Fibroblast of skin of right biceps (primary cell): ENCODE results near the gene UBASH3B.
A peak's percentile ranks its signal among the peaks of the same experiment; 100 is the strongest.

Source experiments
- DNase-seq: peaks from one replicate; pipeline ENCODE4 v3.0.0-alpha.2; 2013

UBASH3B gene

DNA sequence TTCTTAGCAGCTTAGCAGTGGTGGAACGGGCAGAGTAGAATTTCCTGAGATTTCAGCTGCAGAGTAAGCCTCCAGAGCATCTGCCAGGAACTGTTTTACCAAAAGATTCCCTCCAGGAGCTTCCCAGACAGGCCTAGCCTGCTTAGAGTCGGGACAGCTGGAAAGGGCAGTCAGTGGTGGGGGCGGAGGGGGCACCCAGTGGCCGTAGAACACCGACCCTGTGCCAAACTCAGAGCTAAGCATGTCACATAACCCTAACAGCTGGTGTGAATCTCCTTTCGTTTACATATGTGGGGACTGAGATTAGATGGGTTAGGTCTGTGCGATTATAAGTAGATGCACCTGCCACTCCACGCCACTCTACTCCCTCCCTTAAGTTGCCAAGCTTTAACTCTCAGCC, 102.8 kb downstream of the UBASH3B start:
- DNase-seq, result no peak

DNA sequence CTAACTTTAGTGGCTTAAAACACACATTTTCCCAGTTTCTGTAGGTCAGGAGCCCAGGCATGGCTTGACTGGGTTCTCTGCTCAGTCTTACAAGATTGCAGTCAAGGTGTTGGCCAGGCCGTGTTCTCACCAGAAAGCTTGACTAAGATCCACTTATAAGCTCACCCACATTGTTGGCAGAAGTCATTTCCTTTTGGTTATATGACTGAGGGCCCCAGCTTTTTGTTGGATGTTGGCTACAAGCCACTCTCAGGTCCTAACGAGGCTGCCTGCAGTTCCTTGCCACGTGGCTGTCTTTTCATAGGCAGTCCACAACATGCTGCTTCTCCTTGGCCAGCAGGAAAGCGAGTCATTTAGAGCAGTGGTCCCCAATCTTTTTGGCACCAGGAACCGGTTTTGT, 103.5 kb downstream of the UBASH3B start:
- DNase-seq, result peak; percentile 45

DNA sequence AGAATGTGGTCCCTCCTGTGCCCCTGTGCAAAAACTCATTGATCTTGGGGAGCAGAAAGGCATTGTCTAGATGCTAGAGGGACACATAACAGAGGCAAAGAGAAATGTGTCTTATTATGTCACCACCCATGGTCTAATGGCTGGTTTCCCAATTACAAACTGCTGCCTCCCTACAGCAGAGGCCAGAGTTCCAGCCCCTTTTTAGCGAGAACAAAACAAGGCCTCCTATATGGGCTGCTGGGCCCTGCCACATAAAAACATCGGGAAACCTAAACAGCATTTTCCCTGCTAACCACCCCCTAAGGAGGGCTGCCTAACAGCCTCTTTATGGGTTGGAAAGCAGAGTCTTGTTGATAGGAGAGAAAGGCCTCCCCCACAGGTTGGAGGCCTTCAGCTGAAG, 107.6 kb downstream of the UBASH3B start:
- DNase-seq, result no peak

DNA sequence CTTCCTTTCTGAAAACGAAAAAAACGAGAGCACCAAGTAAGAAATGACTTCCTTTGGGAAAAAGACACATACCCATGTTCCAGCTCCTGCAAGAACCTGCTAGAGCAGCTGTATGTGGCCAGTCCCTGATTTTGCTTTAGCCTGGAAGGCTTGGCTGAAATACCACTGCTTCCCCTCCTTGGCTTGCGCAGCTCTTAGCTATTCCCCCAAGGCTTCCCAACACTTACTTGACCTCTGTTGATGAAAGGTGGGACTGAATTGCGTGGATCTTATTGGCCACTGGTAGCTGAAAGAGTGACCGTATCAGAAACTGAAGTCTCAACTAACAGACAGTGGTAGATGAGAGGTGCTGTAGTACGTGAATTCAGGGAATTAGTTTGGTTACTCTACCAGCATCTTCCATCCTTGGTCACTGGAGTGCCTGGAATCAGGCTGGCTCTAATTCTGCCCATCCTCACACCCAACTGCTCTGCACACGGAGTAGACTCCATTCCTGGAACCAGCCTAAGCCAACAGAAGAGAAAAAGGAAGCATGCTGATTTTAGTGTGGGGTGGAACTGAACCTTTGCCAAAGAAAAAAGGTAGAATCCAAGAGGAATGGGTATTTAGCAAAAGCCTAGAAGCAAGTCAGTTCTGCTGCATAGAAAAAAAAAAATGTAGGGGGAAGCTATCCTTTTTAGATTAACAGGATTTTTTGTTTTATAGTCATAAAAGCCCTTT, 109.0 kb downstream of the UBASH3B start:
- no peak for DNase-seq

DNA sequence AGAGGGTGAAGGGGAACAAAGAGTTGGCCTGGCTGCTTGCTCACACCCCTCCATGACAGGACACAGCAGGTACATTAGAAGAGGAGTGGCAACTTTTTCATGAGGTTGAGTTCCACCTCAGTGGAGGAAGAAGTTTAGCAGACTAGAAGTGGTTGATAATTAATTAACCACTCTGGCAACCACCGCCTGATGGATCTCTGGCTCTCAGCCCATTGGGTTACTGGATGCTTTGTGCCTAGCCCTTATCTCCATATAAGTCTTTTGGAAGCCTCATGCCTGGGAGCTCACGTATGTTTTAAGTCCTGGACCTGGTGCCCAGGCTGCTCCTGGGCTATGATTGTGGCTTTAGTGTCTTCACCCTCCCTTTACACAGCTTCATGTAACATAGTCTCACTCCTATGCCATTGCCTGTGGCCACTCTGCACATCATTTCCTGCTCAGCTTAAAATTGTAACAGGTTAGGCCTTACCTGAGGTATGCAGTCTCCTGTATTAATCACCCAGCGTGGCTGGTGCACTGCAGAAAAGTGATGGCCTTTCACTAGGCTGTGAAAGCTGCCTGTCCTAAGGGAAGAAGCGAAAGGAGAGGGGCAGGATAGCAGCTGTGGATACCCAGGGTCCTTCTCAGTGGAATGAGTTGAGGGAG, 110.1 kb downstream of the UBASH3B start:
- no peak for DNase-seq

DNA sequence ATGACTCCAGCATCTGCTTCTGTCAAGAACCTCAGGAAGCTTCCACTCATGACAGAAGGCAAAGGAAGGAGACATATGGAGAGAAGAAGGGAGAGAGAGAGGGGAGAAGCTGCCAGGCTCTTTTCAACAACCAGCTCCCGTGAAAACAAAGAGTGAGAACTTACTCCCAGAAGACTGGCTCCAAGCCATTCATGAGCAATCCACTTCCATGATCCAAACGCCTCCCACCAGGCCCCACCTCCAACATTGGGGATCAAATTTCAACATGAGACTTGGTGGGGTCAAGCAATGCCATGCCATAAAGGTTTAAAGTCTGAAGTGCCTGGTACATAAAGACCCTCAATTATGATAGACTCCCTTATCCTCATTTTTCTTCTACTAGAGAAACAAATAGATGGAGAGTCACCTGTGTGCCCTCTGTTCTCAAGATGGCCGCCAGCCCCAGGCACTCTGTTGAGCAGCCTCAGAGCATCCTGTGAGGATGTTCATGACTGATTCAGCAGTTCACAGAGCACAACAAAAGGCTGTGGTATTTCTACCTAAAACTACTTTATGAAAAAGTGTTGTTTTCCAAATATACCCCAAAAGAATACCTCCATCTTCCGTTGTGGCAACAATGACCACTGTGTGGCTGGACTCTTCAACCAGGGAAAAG, 113.7 kb downstream of the UBASH3B start:
- DNase-seq, result peak; percentile 43

DNA sequence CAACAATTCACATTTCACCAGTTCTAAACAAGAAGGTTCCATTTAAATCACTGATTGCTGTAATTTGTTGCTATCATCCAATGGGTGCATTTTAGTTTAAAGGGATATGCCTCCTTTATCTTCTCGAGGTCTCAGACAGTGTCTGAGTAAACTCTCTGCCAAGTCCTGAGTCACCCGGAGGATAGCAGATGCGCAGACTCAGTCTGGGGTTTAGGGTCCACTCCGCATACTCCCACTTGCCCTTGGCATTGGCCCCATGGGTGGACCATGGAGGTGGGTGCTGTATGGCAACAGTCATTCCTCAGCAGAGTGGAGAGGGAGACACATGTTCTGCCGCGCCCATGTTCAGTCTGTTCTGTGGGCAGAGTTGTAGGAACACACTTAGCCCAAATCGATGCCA, 117.4 kb downstream of the UBASH3B start:
- DNase-seq, result peak; percentile 58

DNA sequence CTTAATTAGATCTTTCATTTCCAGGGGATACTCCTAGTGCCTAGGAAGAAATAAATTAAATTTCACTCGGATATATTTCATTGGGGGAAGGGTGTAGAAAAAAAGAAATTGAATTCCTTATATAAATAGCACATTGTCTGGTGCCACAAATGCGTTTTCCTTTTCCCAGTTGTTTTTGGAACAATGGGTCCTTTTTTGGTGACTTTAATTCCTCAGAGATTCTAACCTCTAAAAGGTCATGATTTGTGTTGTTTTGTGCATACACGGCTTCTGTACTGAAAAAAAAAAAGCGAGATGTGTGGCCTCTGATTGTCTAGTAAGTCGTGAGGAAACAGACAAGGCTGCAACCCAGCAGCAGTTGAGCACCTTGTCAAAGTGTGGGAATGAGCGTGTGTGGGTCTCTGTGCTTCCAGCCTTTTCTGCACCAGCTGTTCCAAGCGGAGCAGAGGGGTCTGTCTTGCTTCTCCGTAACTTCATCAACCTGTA, 118.3 kb downstream of the UBASH3B start:
- DNase-seq, result no peak

DNA sequence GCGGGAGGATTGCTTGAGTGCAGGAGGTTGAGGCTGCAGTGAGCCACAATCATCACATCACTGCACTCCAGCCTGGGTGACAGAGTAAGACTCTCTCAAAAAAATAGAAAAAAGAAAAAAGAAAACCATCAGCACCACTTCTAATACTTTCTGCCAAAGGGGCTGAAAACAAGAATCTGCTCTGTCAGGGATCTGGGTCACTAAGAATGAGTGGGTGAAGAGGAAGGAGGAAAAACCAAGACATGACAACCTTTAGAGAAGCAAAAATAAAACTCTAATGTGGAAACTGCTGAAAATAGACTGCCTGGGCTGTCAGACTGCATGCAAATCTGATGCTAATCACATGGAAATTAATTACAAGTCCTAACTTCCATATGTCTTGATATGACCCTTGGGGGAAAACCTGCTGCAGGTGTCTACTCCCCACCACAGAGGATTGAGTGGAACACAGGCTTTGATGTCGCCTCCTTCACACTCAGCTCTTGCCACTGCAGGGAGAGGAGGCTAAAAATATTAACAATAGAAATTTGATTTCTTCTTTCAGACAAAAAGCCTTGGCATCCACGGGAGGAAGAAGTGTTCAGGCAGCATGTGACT, 120.3 kb downstream of the UBASH3B start:
- DNase-seq, result no peak

DNA sequence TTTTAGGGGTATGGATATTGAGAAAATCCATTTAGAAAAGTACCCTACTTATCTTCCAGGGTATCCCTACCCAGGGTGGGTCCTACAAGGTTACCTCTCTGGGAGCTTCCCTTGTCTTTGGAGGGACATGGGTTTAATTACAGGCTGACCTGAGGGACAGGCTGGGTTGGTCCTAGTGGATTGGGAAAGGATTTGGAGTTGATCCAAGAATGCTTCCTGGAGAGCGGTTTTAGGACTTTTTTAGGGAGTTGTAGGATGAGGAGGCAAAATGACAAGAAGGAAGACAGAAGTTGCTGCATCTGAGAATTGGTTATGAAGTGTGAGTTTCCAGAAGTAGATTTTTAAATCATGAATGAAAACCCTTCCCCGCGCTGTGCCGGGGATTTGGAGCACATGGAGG, 121.0 kb downstream of the UBASH3B start:
- no peak for DNase-seq

DNA sequence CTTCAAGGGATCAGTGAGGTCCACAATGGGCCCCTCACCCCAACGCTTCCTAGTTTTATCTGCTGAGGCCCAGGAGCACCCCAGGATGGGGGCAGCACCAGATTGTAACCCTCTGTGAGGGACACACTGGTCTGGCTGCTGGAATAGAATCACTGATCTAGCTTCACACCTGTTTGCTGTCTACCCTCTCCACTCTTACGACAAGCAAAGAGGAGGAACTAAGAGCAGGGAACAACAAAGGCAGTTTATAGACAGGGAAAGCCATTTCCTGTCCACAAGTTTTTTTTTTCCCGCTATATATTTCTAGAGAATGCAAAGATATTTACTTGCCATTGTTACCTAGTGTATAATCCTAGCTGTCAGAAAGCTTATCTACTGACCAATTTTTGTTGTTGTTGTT, 121.8 kb downstream of the UBASH3B start:
- DNase-seq, result no peak

DNA sequence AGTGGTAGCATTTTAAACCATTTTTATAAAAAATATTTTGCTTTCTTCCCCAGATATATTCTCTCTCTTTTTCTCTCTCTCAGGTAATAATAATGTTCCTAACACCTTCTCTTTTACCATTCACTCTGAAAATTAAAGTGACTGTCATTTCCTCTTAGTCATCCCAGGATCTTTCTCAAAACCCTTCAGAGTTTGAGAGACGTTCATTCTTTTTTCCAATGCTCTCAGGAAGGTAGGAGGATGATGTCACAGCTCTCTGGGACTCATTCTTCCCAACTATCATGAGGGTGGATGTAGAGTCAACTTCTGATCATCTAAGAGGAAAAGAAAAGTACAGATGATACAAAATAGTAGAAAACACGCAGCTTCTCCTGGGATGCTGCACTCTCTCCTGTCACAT, 122.6 kb downstream of the UBASH3B start:
- DNase-seq, result peak; percentile 59

DNA sequence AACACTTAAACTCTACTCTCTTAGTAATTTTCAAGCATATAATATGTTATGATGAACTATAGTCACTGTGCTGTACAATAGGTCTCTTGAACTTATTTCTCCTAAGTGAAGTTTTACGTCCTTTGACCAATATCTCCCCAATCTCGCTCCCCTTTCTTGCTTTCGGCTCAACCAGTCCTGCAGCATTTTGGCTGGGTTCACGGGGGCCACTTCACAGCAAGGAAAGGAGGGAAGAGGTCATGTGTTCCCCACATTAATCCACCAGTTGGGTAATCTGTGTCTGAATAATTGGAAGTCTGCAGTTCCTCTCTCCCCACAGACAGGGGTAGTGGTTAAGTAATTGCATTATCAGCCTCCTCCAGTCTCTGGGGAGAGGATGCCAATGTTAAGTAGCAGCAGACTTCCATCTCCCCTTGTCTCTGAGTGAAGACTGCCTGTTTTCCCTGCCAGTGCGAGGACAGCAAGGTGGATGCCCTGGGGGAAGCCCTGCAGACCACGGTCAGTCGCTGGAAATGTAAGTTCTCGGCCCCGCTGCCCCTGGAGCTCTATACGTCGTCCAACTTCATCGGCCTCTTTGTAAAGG, 123.6 kb downstream of the UBASH3B start:
- DNase-seq, result no peak

DNA sequence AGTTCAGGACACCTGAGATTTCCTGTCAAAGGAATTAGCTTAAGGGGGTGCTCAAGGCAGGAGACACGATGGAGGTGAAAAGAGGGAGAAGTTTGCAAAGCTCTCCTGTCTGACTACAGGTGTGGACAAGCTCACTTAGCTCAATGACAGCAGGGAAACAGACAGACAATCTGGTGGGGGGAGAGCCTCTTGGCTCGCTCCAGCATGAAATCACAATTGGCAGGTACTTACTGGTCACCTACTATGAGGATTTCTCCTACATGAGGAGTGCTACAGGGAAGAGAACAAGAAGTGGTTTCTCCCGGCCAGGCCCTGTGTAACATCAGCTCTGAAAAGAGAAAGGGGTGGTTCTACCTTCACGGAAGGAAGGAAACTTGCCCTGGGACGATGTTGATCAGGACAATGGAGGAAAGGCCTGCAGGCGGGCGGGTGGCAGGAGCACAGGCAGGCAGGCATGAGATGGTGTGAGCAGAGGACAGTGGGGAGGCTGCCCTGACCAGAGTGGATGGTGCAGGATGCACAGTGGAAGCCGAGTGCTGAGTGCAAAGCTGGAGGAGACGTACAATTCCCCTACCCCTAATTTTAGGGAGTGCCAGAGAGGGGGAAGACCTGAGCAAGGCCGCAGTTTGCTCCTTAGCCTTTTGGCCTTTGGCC, 124.9 kb downstream of the UBASH3B start:
- no peak for DNase-seq

DNA sequence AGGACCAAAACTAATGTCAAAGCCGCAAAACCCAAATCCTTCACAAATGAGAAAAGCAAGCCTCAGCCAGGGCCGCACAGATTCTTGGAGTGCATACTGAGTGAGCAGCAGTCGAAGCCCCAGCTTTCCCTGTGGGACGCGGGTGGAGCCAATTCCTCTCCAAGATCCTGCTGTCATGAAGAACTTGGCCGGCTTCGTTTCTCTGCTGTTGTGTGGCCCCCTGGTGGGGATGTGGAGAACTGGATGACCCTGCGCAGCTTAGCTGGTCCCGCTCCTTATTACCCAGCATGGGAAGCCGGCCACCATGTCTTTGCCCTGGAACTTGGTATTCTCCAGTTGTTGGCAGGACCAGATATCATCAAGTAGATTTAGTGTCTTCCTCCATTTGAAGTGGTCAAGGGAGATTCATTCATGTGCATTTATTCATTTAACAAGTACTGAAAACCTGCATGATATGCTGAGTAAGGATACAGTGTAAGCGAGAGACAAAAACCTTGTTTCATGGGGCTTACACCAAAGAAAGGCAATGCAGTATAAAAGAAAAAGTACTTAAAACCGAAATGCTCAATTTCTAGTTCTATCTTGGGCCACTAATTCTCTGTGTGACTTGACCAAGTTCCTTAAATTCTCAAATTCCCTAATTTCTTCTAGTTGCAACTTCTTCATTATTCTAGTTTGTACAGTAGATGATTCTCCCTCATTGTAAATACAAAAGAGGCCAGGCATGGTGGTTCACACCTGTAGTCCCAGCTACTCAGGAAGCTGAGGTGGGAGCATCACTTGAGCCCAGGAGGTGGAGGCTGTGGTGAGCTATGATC, 126.1 kb downstream of the UBASH3B start:
- peak; percentile 90 for DNase-seq

DNA sequence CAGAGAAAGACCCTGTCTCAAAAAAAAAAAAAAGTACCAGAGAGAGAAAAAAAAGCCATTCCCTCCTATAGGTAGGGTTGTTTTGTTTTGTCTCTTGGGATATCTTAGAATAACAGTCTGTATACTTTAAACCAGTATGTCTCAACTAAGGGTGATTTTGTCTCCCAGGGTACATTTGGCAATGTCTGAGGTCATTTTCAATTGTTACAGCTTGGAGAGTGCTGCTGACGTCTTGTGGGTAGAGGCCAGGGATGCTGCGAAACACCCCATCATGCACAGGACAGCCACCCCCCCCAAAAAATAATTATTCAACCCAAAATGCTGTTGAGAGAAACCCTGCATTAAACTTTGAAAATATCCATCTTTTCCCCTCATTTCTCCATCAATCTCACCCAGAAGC, 126.7 kb downstream of the UBASH3B start:
- no peak for DNase-seq

DNA sequence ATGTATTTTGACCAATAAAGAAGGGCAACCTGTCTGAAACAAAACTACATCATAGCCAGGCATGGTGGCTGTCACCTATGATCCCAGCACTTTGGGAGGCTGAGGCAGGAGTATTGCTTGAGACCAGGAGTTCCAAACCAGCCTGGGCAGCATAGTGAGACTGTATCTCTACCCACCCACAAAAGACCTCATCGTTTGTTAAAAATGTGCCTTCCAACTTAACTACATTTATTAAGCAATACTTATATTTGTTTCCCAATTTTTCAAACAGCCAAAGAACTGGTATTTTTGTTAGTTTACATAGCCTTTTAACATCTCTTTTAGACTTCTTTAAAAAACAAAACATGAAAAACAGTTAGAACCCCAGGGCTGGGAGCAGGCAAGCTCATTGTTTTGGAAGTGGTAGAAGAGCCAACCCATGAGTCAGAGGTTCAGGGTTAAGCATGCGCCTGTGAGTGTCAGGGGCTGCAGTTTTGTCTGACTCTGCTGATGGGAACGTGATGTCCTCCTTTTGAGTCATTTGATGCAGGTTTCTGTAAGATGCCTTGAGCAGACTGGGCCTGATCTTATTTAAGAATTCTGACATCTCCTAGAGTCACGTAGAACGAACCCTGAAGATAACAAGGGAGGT, 128.9 kb downstream of the UBASH3B start:
- DNase-seq, result peak; percentile 89

DNA sequence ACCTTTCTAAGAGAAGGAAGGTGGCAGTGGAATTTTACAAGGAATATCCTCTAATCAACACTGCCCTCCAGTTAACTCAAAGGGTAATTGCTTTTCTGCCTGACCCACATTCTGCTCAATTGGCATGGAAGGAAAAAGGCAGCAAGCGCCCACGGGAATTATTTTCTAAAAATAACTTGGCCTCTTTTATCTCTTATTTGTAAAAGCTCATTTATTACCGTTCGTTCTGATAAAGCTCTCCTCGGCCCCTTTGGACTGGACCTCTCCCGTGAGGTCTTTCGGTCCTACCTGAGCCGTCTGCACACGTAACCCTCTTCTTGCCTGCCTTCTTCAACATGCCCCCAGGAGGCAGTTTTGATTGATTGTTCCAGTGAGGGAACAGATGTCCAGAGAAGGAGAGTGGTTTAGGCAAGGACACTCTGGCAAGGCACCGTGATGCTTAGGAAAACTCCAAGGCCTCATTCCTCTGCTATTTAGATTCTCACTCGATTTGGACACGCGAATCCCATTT, 129.6 kb downstream of the UBASH3B start:
- DNase-seq, result no peak

DNA sequence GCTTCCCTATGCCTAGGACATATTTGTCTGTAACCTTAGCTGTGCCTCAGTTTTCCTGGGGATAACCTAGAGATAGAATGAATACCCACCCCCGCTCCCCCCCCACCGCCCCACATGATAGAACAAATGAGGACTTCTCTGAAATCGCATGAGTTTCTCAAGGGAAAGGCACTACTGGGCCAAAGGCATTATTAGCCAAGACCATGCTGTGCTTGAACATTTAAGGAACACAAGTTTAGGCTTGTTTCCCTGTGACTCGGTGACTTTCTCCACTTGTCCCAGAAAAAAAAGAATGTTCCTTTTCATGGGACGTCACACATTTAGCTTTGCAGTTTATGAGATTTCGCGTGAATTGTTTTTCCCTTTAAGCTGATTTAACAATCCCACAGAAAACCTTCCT, 131.4 kb downstream of the UBASH3B start:
- no peak for DNase-seq

DNA sequence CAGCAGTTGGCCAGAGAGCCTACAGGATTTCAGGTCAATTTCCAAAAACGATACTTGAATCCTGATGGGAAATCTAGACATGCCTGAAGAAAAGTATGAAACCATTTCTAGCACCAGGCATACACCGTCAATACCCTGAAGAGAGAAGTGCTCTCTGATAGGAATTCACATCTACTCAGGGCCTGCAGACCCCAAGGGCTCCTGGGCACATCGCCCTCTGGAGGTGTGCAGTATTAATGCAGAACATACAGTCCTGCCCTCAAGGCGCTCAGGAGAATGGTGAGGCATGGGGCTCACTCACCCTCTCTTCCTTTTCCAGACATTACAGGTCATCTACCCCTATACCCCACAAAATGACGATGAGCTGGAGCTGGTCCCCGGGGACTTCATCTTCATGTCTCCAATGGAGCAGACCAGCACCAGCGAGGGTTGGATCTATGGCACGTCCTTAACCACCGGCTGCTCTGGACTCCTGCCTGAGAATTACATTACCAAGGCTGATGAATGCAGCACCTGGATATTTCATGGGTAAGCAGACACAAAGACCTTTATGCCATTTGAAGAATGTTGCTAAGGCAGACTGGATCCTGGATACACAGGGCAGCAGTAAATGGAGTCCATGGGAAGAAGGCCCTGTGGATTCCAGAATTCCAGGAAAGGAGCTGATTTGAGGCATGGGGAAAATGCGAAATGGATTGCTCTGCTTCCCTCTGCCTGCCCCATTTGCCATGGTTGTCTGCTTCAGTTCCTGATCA, 133.4 kb downstream of the UBASH3B start:
- DNase-seq, result no peak
